Type B pancreatic cell (in vitro differentiated cells): ENCODE data around the gene ZBTB22. TPM values are rescaled to one million over a fixed set of nuclear protein-coding genes. Genes with fewer than 3 reads are reported as not detected.
"Not testable (repeated sequence)": the region's sequence is repeated elsewhere in the genome, so short reads cannot be mapped to it uniquely, and the experiment has no call there.

Experiments
- DNase-seq: peaks from one replicate; pipeline ENCODE4 v3.0.0; 2021; ENCODE audit warnings: mixed read lengths; ENCODE audit not compliant: unreplicated experiment; ENCODE audit errors: extremely low spot score
- H3K27ac Mint-ChIP-seq: 2 replicates; pipeline ENCODE4 v1.8.0; 2021; ENCODE audit warnings: mild to moderate bottlenecking, mixed read lengths
- H3K27me3 Mint-ChIP-seq: 2 replicates; pipeline ENCODE4 v1.8.0; 2021; ENCODE audit warnings: mixed read lengths
- H3K36me3 Mint-ChIP-seq: 2 replicates; pipeline ENCODE4 v1.8.0; 2021; ENCODE audit warnings: mixed read lengths
- H3K4me1 Mint-ChIP-seq: one replicate; pipeline ENCODE4 v1.8.0; 2021; ENCODE audit warnings: mixed read lengths; ENCODE audit not compliant: unreplicated experiment
- H3K4me3 Mint-ChIP-seq: 2 replicates; pipeline ENCODE4 v1.8.0; 2021; ENCODE audit warnings: mild to moderate bottlenecking, mixed read lengths
- H3K9me3 Mint-ChIP-seq: 2 replicates; pipeline ENCODE4 v1.8.0; 2021; ENCODE audit warnings: mixed read lengths
- CTCF ChIP-seq: fragments of 200-600 bp; sonication (generic); conservative IDR thresholded peaks from 2 replicates; pipeline ENCODE4 v1.5.0; 2021; ENCODE audit warnings: antibody characterized with exemption, mild to moderate bottlenecking
- total RNA-seq: library from RNA; stranded (reverse); gene quantifications from 2 replicates; pipeline ENCODE4 v1.2.1, GENCODE V29; 2021; ENCODE audit warnings: low replicate concordance

Gene ZBTB22
- total RNA-seq, 1 donor from 2014 or later = 21.1 TPM

GRCh38 chr6:33278392-33278741 is 39.2 kb downstream of the ZBTB22 start:
- Mint-ChIP-seq H3K4me1 (peaks cover 20% of the 10 kb centered on the region), H3K36me3 (peaks cover 19% of the 10 kb centered on the region), H3K27ac (peak overlapping the region; percentile 63), H3K27me3 (no peaks in the 10 kb centered on the region), H3K4me3 (peak overlapping the region; percentile 55), H3K9me3 (no peaks in the 10 kb centered on the region)
- TF ChIP-seq CTCF = no peak
- DNase-seq = no peak

- Mint-ChIP-seq H3K4me1 (peaks cover 26% of the 10 kb centered on the region), H3K9me3 (no peaks in the 10 kb centered on the region), H3K27me3 (no peaks in the 10 kb centered on the region), H3K36me3 (peaks cover 24% of the 10 kb centered on the region), H3K27ac (peak overlapping the region; percentile 92), H3K4me3 (peak overlapping the region; percentile 91)
- DNase-seq = no peak
- no peak for TF ChIP-seq CTCF
Observed at GRCh38 chr6:33277663-33278391, 39.7 kb downstream of the ZBTB22 start.

- Mint-ChIP-seq H3K4me1 (peaks cover 32% of the 10 kb centered on the region), H3K9me3 (no peaks in the 10 kb centered on the region), H3K27me3 (no peaks in the 10 kb centered on the region), H3K36me3 (peaks cover 30% of the 10 kb centered on the region), H3K27ac (peak within 1 kb of the TSS; percentile 100), H3K4me3 (peak within 1 kb of the TSS; percentile 91)
- DNase-seq = peak; percentile 85
- TF ChIP-seq CTCF = peak; percentile 77
Observed at GRCh38 chr6:33276864-33277662, 40.5 kb downstream of the ZBTB22 start, which contains the start of gene B3GALT4. B3GALT4 (plus strand) TSS chr6:33277123; CDS start chr6:33277420, 297 bp downstream.

- Mint-ChIP-seq H3K27me3 (no peaks in the 10 kb centered on the region), H3K4me1 (peaks cover 36% of the 10 kb centered on the region), H3K9me3 (no peaks in the 10 kb centered on the region), H3K36me3 (peaks cover 35% of the 10 kb centered on the region), H3K27ac (peak overlapping the region; percentile 100), H3K4me3 (peak overlapping the region; percentile 91)
- TF ChIP-seq CTCF = no peak
- no peak for DNase-seq
Observed at GRCh38 chr6:33276581-33276863, 41.0 kb downstream of the ZBTB22 start.

GRCh38 chr6:33275795-33276580 is 41.6 kb downstream of the ZBTB22 start:
- H3K27ac Mint-ChIP-seq = peak overlapping the region; percentile 100
- not testable (repeated sequence) for H3K9me3 Mint-ChIP-seq, H3K27me3 Mint-ChIP-seq, DNase-seq
- peaks cover 41% of the 10 kb centered on the region for H3K4me1 Mint-ChIP-seq
- peak overlapping the region; percentile 91 for H3K4me3 Mint-ChIP-seq
- H3K36me3 Mint-ChIP-seq = peaks cover 35% of the 10 kb centered on the region
